Loucy (cell line): ENCODE results near the gene FAM236C.
"Not testable (repeated sequence)": the region's sequence is repeated elsewhere in the genome, so short reads cannot be mapped to it uniquely, and the experiment has no call there.

Source experiments
- EZH2phosphoT487 ChIP-seq: fragments of 200-600 bp; IDR thresholded peaks from 2 replicates; pipeline ENCODE4 v1.6.1; 2018; ENCODE audit warnings: antibody characterized with exemption, mild to moderate bottlenecking, moderate library complexity, borderline replicate concordance
- TF ChIP-seq, protein P1 (sequence below): fragments of 200-600 bp; sonication (generic); conservative IDR thresholded peaks from 2 replicates; pipeline ENCODE4 v1.5.1; 2014; ENCODE audit warnings: mild to moderate bottlenecking, antibody characterized with exemption, low read length

GRCh38 chrX:72889740-72890139 lies 22.7 kb upstream of the FAM236C start:
- TF ChIP-seq, protein P1, sequence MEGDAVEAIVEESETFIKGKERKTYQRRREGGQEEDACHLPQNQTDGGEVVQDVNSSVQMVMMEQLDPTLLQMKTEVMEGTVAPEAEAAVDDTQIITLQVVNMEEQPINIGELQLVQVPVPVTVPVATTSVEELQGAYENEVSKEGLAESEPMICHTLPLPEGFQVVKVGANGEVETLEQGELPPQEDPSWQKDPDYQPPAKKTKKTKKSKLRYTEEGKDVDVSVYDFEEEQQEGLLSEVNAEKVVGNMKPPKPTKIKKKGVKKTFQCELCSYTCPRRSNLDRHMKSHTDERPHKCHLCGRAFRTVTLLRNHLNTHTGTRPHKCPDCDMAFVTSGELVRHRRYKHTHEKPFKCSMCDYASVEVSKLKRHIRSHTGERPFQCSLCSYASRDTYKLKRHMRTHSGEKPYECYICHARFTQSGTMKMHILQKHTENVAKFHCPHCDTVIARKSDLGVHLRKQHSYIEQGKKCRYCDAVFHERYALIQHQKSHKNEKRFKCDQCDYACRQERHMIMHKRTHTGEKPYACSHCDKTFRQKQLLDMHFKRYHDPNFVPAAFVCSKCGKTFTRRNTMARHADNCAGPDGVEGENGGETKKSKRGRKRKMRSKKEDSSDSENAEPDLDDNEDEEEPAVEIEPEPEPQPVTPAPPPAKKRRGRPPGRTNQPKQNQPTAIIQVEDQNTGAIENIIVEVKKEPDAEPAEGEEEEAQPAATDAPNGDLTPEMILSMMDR = not testable (repeated sequence)
- not testable (repeated sequence) for TF ChIP-seq EZH2phosphoT487
